Measurements from ENCODE around the gene TRIM58. TPM values are rescaled to one million over a fixed set of nuclear protein-coding genes. Genes with fewer than 3 reads are reported as not detected.

TRIM58 gene
- polyA plus RNA-seq, 1 donor (not counting 4 experiments of a cell fraction or from before 2014, with no cell fraction given): 0.14 TPM

GRCh38 chr1:247822060-247822459, 34.9 kb upstream of the TRIM58 start:
- H3K9me1 ChIP-seq (ENCODE audit: control insufficient read depth, extremely low read depth, insufficient read depth, low read length): no peaks in the 10 kb centered on the region
- FAIRE-seq (no peak), DNase-seq (ENCODE audit: low read depth, low spot score) (no peak)
- H3K4me1 ChIP-seq (ENCODE audit: control insufficient read depth, extremely low read depth, insufficient read depth, low read length): no peaks in the 10 kb centered on the region
- no peaks in the 10 kb centered on the region for H3K36me3 ChIP-seq (ENCODE audit: control insufficient read depth in 2 of 2, extremely low read depth in 1 of 2, insufficient read depth in 2 of 2, low read length in 2 of 2)
- no peak overlapping the region for H2AFZ ChIP-seq (ENCODE audit: control insufficient read depth, low read length)
- dilution Hi-C loops (cut with MboI; ENCODE audit: extremely low pct_ligation_motif_present, low sequenced_read_pairs): no loop called here
- H4K20me1 ChIP-seq (ENCODE audit: control insufficient read depth, extremely low read depth, insufficient read depth, low read length): no peaks in the 10 kb centered on the region
- no peaks in the 10 kb centered on the region for H3K27me3 ChIP-seq (ENCODE audit: control insufficient read depth, extremely low read depth, insufficient read depth, low read length)
- no peak overlapping the region for H3K27ac ChIP-seq (ENCODE audit: control insufficient read depth, insufficient read depth, low read length)
- no peak overlapping the region for H3K4me2 ChIP-seq (ENCODE audit: control insufficient read depth, extremely low read depth, insufficient read depth, low read depth, low read length)
- TF ChIP-seq, protein P1, sequence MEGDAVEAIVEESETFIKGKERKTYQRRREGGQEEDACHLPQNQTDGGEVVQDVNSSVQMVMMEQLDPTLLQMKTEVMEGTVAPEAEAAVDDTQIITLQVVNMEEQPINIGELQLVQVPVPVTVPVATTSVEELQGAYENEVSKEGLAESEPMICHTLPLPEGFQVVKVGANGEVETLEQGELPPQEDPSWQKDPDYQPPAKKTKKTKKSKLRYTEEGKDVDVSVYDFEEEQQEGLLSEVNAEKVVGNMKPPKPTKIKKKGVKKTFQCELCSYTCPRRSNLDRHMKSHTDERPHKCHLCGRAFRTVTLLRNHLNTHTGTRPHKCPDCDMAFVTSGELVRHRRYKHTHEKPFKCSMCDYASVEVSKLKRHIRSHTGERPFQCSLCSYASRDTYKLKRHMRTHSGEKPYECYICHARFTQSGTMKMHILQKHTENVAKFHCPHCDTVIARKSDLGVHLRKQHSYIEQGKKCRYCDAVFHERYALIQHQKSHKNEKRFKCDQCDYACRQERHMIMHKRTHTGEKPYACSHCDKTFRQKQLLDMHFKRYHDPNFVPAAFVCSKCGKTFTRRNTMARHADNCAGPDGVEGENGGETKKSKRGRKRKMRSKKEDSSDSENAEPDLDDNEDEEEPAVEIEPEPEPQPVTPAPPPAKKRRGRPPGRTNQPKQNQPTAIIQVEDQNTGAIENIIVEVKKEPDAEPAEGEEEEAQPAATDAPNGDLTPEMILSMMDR (optimal IDR thresholded peaks at IDR 0.05 in 1 of 3, IDR thresholded peaks at IDR 0.05 in 1 of 3, conservative IDR thresholded peaks at IDR 0.05 in 1 of 3; ENCODE audit: extremely low read depth in 1 of 3, insufficient read depth in 2 of 3, low read length in 3 of 3): no peak
- TF ChIP-seq EZH2 (IDR thresholded peaks at IDR 0.05; ENCODE audit: low read length): no peak
- no peaks in the 10 kb centered on the region for H3K79me2 ChIP-seq (ENCODE audit: control insufficient read depth, insufficient read depth, low read length)
- no peaks in the 10 kb centered on the region for H3K9me3 ChIP-seq (ENCODE audit: control insufficient read depth, low read depth, low read length)
- H3K4me3 ChIP-seq (ENCODE audit: control insufficient read depth in 2 of 3, extremely low read depth in 1 of 3, insufficient read depth in 2 of 3, low read depth in 1 of 3, low read length in 3 of 3): no peak overlapping the region
- no peak overlapping the region for H3K9ac ChIP-seq (ENCODE audit: control insufficient read depth, extremely low read depth, insufficient read depth, low read length)

DNA sequence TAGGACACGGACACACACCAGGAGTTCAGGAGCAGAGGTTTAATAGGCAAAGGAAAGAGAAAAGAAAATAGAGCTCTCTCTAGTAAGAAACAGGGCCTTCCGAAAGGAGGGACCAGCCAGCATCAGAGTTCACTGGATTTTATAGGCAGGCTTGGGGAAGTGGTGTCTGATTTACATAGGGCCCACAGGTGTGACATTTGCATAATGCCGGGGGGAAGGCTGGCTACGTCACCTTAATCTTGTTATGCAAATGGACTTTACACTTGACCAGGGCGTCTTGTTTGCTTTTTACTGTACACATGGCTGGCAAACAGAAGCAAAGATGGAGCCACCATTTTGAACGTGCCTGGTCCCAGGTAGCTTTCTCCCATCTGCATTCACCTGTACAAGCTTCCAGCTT, 33.0 kb upstream of the TRIM58 start, which contains the start of gene OR14A16:
OR14A16 (minus strand) TSS at position 97 of the 400 bp plus-strand sequence. CDS start 8,390 bp downstream, outside the sequence.
- DNase-seq (ENCODE audit: low read depth, low spot score) (no peak), FAIRE-seq (no peak)
- Histone ChIP-seq H3K36me3 (ENCODE audit: control insufficient read depth in 2 of 2, extremely low read depth in 1 of 2, insufficient read depth in 2 of 2, low read length in 2 of 2) (no peaks in the 10 kb centered on the region), H3K9me3 (ENCODE audit: control insufficient read depth, low read depth, low read length) (no peaks in the 10 kb centered on the region), H3K27me3 (ENCODE audit: control insufficient read depth, extremely low read depth, insufficient read depth, low read length) (no peaks in the 10 kb centered on the region), H3K9me1 (ENCODE audit: control insufficient read depth, extremely low read depth, insufficient read depth, low read length) (no peaks in the 10 kb centered on the region), H3K9ac (ENCODE audit: control insufficient read depth, extremely low read depth, insufficient read depth, low read length) (no peak within 1 kb of the TSS), H4K20me1 (ENCODE audit: control insufficient read depth, extremely low read depth, insufficient read depth, low read length) (no peaks in the 10 kb centered on the region), H3K79me2 (ENCODE audit: control insufficient read depth, insufficient read depth, low read length) (no peaks in the 10 kb centered on the region), H3K4me1 (ENCODE audit: control insufficient read depth, extremely low read depth, insufficient read depth, low read length) (no peaks in the 10 kb centered on the region), H3K4me2 (ENCODE audit: control insufficient read depth, extremely low read depth, insufficient read depth, low read depth, low read length) (no peak within 1 kb of the TSS), H3K4me3 (ENCODE audit: control insufficient read depth in 2 of 3, extremely low read depth in 1 of 3, insufficient read depth in 2 of 3, low read depth in 1 of 3, low read length in 3 of 3) (no peak within 1 kb of the TSS), H3K27ac (ENCODE audit: control insufficient read depth, insufficient read depth, low read length) (no peak within 1 kb of the TSS), H2AFZ (ENCODE audit: control insufficient read depth, low read length) (no peak within 1 kb of the TSS)
- dilution Hi-C loops (cut with MboI; ENCODE audit: extremely low pct_ligation_motif_present, low sequenced_read_pairs): no loop called here
- TF ChIP-seq, protein P1 (optimal IDR thresholded peaks at IDR 0.05 in 1 of 3, IDR thresholded peaks at IDR 0.05 in 1 of 3, conservative IDR thresholded peaks at IDR 0.05 in 1 of 3; ENCODE audit: extremely low read depth in 1 of 3, insufficient read depth in 2 of 3, low read length in 3 of 3): no peak
- no peak for TF ChIP-seq EZH2 (IDR thresholded peaks at IDR 0.05; ENCODE audit: low read length)
